SK-N-SH treated with all-trans-retinoic acid at 6 μM for 48 hours (cell line): ENCODE data around the gene EML6.

ENCODE experiments used
- CSDC2 ChIP-seq: fragments of 250-450 bp; sonication (Bioruptor Pico); IDR thresholded peaks from 2 replicates; pipeline ENCODE4 v1.5.0; 2020; ENCODE audit warnings: mild to moderate bottlenecking, moderate library complexity
- ESRRG ChIP-seq: fragments of 250-450 bp; sonication (Bioruptor Pico); IDR thresholded peaks from 2 replicates; pipeline ENCODE4 v1.6.1; 2021; ENCODE audit warnings: mild to moderate bottlenecking
- GLIS3 ChIP-seq: fragments of 250-450 bp; sonication (Bioruptor Pico); IDR thresholded peaks from 2 replicates; pipeline ENCODE4 v1.5.0; 2020; ENCODE audit warnings: mild to moderate bottlenecking, moderate library complexity
- ISL1 ChIP-seq: fragments of 250-450 bp; sonication (Bioruptor Pico); IDR thresholded peaks from 2 replicates; pipeline ENCODE4 v2.1.2; 2022; ENCODE audit warnings: mild to moderate bottlenecking, moderate library complexity
- POU6F1 ChIP-seq: fragments of 250-450 bp; sonication (Bioruptor Pico); IDR thresholded peaks from 2 replicates; pipeline ENCODE4 v1.8.0; 2021; ENCODE audit warnings: low read depth, mild to moderate bottlenecking, moderate library complexity, borderline replicate concordance
- PPARA ChIP-seq: fragments of 250-450 bp; sonication (Bioruptor Pico); IDR thresholded peaks from 2 replicates; pipeline ENCODE4 v1.5.0; 2020; ENCODE audit warnings: mild to moderate bottlenecking, borderline replicate concordance
- RARB ChIP-seq: fragments of 250-450 bp; sonication (Bioruptor Pico); IDR thresholded peaks from 2 replicates; pipeline ENCODE4 v1.8.0; 2021; ENCODE audit warnings: mild to moderate bottlenecking, moderate library complexity
- TOX ChIP-seq: fragments of 250-450 bp; sonication (Bioruptor Pico); IDR thresholded peaks from 2 replicates; pipeline ENCODE4 v1.8.0; 2021; ENCODE audit warnings: mild to moderate bottlenecking, moderate library complexity, borderline replicate concordance
- ZFP3 ChIP-seq: fragments of 250-450 bp; sonication (Bioruptor Pico); IDR thresholded peaks from 2 replicates; pipeline ENCODE4 v1.5.0; 2020; ENCODE audit warnings: mild to moderate bottlenecking, moderate library complexity
- ZFP30 ChIP-seq: fragments of 450-650 bp; formaldehyde crosslinking; IDR thresholded peaks from 2 replicates; pipeline ENCODE4 v1.5.0; 2022; ENCODE audit warnings: mild to moderate bottlenecking, moderate library complexity
- ZNF8 ChIP-seq: fragments of 450-650 bp; formaldehyde crosslinking; IDR thresholded peaks from 2 replicates; pipeline ENCODE4 v1.5.0; 2020; ENCODE audit warnings: mild to moderate bottlenecking, moderate library complexity
- TF ChIP-seq, protein P1 (sequence below): fragments of 250-450 bp; sonication (Bioruptor Pico); IDR thresholded peaks from 2 replicates; pipeline ENCODE4 v1.8.0; 2020; ENCODE audit warnings: mild to moderate bottlenecking, moderate library complexity, borderline replicate concordance
- TF ChIP-seq, protein P2 (sequence below): fragments of 250-450 bp; sonication (Bioruptor Pico); IDR thresholded peaks from 2 replicates; pipeline ENCODE4 v1.5.1; 2020; ENCODE audit warnings: low read depth, mild to moderate bottlenecking, moderate library complexity

- TF ChIP-seq ZNF8 (no peak), GLIS3 (no peak), ZFP30 (CRISPR knock-in tag) (no peak), PPARA (no peak), TOX (CRISPR knock-in tag) (no peak), ZFP3 (CRISPR knock-in tag) (no peak), CSDC2 (CRISPR knock-in tag) (no peak), RARB (CRISPR knock-in tag) (no peak), ISL1 (CRISPR knock-in tag) (no peak), ESRRG (CRISPR knock-in tag) (no peak), POU6F1 (CRISPR knock-in tag) (no peak)
- TF ChIP-seq, protein P1, sequence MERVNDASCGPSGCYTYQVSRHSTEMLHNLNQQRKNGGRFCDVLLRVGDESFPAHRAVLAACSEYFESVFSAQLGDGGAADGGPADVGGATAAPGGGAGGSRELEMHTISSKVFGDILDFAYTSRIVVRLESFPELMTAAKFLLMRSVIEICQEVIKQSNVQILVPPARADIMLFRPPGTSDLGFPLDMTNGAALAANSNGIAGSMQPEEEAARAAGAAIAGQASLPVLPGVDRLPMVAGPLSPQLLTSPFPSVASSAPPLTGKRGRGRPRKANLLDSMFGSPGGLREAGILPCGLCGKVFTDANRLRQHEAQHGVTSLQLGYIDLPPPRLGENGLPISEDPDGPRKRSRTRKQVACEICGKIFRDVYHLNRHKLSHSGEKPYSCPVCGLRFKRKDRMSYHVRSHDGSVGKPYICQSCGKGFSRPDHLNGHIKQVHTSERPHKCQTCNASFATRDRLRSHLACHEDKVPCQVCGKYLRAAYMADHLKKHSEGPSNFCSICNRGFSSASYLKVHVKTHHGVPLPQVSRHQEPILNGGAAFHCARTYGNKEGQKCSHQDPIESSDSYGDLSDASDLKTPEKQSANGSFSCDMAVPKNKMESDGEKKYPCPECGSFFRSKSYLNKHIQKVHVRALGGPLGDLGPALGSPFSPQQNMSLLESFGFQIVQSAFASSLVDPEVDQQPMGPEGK (CRISPR knock-in tag), result no peak
- TF ChIP-seq, protein P2, sequence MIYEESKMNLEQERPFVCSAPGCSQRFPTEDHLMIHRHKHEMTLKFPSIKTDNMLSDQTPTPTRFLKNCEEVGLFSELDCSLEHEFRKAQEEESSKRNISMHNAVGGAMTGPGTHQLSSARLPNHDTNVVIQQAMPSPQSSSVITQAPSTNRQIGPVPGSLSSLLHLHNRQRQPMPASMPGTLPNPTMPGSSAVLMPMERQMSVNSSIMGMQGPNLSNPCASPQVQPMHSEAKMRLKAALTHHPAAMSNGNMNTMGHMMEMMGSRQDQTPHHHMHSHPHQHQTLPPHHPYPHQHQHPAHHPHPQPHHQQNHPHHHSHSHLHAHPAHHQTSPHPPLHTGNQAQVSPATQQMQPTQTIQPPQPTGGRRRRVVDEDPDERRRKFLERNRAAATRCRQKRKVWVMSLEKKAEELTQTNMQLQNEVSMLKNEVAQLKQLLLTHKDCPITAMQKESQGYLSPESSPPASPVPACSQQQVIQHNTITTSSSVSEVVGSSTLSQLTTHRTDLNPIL (CRISPR knock-in tag), result no peak
These were observed 245.2 kb downstream of the EML6 start for GRCh38 chr2:54968561-54969218.
